GM18519 (cell line): ENCODE measurements around the gene NOTO.
"Not testable (repeated sequence)": the region's sequence is repeated elsewhere in the genome, so short reads cannot be mapped to it uniquely, and the experiment has no call there.

ENCODE experiments used
- ATAC-seq: cut with Tn5 transposase; IDR thresholded peaks from one replicate; pipeline ENCODE4 v1.9.1; 2021; ENCODE audit warnings: mild to moderate bottlenecking, moderate library complexity; ENCODE audit not compliant: unreplicated experiment, low FRiP score

The NOTO gene

GRCh38 chr2:73197579-73197978 is 4.8 kb upstream of the NOTO start:
- ATAC-seq = no peak

DNA sequence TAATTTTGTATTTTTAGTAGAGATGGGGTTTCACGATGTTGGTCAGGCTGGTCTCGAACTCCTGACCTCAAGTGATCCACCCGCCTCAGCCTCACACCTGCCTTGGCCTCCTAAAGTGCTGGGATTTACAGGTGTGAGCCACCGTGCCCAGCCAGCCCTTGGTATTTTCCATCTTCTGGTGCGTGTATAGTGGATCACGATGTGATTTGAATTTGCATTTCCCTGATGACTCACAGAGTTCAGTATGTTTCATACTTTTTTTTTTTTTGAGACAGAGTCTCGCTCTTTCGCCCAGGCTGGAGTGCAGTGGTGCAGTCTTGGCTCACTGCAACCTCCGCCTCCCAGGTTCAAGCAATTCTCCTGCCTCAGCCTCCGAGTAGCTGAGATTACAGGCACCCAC is 2.1 kb upstream of the NOTO start:
- not testable (repeated sequence) for ATAC-seq

DNA sequence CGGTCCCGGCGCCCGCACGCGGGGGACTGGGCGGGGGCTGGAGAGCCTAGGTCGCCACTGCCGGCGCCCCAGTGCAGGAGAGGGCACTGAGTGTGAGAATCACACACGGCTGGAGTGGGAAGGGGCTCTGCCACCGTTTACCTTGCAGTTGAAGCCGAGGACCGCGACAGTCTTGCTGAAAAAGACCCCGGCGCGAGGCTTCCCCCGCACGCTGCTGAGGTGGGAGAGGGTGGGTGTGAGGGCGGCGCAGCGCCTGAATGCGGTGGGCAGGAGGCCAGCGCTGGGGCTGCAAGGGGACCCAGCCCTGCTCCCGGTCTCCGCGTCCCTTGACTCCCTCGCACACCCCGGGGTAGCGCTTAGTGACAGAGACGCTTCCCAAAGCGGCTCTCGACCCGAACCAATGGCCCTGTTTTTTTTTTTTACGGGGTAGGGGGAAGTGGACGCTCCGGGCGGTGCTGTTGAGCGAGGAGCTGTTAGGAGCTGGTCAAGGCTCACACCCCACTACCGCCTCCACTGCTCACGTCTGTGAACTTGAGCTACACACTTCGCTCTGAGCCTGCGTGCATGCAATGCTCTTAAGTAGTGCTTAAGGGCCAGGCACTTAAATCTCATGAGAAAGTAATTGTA is 794 bp downstream of the NOTO start:
- ATAC-seq = no peak

GRCh38 chr2:73205611-73206010 is 3.2 kb downstream of the NOTO start:
- no peak for ATAC-seq

GRCh38 chr2:73208258-73208657 is 5.9 kb downstream of the NOTO start:
- no peak for ATAC-seq

DNA sequence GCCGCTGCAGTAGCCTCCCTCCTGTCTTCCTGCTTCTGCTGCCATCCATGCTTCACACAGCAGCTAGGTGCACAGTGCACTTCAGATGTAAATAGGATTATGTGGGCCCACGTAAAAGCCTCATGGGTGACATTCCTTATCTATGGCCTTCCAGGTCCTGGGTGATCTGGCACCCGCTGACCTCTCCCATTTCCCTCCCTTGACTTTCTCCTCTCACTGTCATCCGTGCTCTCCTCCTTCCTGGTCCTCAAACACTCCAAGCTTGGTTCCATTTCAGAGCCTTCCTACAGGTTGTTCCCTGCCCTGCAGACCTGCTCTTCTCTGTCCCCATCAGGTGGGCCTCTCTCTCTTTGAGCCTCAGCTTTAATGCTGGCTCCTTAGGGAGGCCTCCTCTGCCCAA is 7.6 kb downstream of the NOTO start:
- ATAC-seq = no peak

GRCh38 chr2:73210696-73211095 is 8.3 kb downstream of the NOTO start:
- no peak for ATAC-seq

GRCh38 chr2:73212098-73212447 is 9.7 kb downstream of the NOTO start:
- no peak for ATAC-seq

DNA sequence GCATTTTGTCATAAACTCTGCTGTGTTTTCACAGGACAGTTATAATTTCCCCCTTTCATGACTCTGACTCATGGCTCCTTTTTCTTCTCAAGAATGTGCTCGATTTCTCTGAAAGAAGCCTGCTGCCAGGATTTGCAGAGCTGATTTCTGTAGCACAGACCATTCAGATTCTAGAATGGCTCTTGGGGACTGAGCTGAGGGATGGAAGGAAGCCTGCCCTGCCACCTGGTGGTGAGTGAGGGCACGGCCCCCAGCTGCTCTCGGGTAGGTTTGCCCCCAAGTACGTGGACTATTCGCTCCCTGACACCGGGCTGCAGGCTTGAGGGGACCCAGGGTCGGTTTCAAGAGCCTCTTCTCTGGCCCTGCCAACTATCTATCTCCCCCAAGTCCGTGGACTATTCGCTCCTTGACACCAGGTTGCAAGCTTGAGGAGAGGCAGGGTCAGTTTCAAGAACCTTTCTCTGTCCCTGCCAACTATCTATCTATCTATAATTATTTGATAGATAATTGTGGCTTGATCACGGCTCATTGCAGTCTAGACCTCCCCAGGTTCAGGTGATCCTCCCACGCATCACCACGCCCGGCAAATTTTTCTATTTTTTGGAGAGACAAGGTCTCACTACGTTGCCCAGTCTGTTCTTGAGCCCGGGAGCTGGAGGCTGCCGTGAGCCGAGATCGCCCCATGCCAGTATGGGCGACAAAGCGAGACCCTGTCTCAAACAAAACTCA is 10.2 kb downstream of the NOTO start:
- no peak for ATAC-seq

DNA sequence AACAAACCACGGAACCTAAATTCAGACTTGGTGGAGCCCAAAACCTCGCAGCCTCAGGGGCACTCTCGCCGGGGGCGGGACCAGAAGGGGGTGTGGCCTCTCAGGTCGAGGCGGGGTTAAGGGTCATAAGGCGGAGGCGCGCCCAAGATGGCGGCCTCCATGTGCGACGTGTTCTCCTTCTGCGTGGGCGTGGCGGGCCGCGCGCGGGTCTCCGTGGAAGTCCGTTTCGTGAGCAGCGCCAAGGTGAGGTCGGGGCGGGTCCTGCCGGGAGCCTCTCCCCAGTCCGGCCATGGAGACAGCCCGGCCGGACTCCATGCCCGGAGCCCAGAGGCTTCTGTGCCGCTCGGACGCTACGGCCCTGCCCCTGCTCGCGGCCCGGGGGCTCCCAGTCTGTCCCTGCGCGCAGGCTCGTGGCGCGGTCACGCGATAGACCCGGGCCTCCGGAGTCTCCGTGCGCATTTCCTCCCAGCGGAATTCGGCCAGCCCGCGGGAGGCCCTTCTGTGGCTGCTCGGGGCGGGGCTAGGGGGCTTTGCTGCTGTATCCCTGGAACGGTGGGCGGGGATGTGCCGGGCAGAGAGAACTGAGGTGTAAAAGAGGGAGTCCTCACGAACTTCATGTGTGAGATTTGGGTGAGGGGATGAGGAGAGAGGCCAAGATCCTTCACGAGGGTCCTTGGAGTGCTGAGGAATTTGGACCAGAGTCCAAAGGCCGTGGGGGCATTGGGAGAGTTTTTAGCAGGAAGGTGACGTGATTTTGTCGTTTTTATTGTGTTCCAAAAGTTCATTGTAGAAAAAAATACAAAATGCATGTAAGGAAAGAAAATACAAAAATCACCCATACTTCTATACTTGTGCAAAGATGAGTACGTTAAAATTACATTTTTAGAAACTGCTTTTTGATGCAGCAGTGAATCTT is 12.0 kb downstream of the NOTO start, which contains the start of gene SMYD5:
TSS of gene SMYD5 (plus strand) at position 126 of the 916 bp plus-strand sequence. CDS start at position 148, 22 bp downstream.
- ATAC-seq = peak; percentile 66

GRCh38 chr2:73215254-73215653 is 12.9 kb downstream of the NOTO start:
- ATAC-seq = no peak

- ATAC-seq = no peak
Observed at GRCh38 chr2:73217160-73217559, 14.8 kb downstream of the NOTO start.

DNA sequence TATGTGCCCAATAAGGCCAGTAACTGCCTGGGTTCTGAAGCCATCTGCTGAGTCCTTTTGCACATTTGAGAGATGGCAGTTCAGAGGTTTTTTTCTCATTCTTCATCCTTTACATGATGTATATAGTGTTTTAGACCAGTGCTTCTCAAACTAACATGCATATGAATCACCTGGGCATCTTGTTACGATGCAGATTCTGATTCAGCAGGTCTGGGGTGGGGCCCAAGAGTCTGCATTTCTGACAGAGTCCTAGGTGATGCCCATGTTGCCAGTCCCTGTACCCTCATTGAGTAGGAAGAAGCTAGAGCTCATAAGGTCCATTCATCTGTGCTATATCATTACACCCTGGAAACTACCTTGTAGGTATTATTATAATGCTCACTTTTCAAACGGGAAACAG is 15.5 kb downstream of the NOTO start:
- no peak for ATAC-seq

DNA sequence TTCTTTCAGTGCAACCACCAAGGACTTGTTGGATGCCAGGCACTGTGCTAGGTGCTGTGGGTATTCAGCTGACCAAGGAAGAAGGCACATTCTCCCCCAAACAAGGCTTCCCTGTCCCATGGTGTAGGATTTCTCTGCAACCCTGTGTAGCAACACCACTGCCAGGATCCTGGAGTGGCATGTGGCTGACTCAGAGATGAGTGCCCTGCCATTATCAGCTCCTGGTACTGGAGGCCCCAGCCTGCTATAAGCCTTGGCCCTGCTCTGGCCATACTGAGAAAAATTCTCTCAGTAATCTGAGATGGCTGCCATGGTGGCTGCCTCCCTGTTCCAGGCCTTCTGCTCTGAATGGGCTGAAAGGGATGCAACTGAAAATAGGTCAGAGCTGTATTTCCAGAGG is 15.9 kb downstream of the NOTO start:
- ATAC-seq = no peak

- ATAC-seq = no peak
Observed at GRCh38 chr2:73223821-73224220, 21.4 kb downstream of the NOTO start.

DNA sequence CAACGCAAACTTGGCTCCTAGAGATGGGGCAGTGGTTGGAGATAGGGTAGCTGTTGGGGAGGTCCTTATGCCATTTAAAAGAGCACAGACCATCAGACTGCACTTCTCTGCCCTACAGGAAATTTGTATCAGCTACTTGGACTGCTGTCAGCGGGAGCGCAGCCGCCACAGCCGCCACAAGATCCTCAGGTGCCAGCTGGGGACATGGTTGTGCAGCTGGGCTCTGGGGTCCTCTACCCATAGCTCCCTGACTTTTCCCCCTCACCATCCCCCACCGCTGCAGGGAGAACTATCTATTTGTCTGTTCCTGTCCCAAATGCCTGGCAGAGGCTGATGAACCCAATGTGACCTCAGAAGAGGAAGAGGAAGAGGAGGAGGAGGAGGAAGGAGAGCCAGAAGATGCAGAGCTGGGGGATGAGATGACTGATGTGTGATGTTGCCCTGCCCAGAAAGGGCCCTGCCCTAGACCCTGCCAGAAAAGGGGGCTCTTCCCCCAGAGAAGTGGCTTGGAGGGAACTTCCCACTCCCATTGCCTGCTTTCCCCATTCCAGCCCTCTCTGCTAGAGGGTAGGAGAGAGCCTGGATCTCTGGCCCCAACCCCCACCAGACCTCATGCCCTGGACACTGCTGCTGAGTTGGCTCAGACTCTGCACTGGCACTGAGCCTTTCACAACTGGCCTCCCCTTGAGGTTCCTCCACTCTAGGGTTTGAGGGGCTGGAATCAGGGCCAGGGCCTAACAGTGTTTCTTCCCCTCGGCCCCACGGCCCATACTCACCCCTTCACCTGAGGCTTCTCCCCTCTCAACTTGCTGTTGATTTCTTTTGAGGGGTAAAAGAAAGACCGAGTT is 23.4 kb downstream of the NOTO start:
- ATAC-seq = no peak

- no peak for ATAC-seq
Observed at GRCh38 chr2:73227086-73227485, 24.7 kb downstream of the NOTO start.

GRCh38 chr2:73228631-73229030 is 26.3 kb downstream of the NOTO start:
- ATAC-seq = no peak

- ATAC-seq = no peak
Observed at GRCh38 chr2:73232403-73233153, 30.2 kb downstream of the NOTO start.
